ENCODE data around the gene PTH2.

Gene PTH2

GRCh38 chr19:49432141-49433073 is 9.2 kb upstream of the PTH2 start:
- DNase-seq (ENCODE audit: low spot score), result peak; percentile 63
- no peak for TF ChIP-seq CTCF (IDR thresholded peaks at IDR 0.05; ENCODE audit: borderline replicate concordance, control extremely low read depth, extremely low read depth, insufficient read depth, missing control alignments)
- in situ Hi-C loops (cut with MboI; ENCODE audit: low sequenced_read_pairs, unreplicated experiment), result loop anchor here (25.0 kb wide), 1 partner anchor 170 kb away; no protein-coding TSS in a partner anchor

GRCh38 chr19:49431330-49431749 is 8.1 kb upstream of the PTH2 start:
- TF ChIP-seq CTCF (IDR thresholded peaks at IDR 0.05; ENCODE audit: borderline replicate concordance, control extremely low read depth, extremely low read depth, insufficient read depth, missing control alignments), result no peak
- in situ Hi-C loops (cut with MboI; ENCODE audit: low sequenced_read_pairs, unreplicated experiment), result loop anchor here (25.0 kb wide), 1 partner anchor 169 kb away; no protein-coding TSS in a partner anchor

GRCh38 chr19:49430678-49431329 is 7.6 kb upstream of the PTH2 start:
- DNase-seq (ENCODE audit: low spot score), result peak; percentile 66
- in situ Hi-C loops (cut with MboI; ENCODE audit: low sequenced_read_pairs, unreplicated experiment), result loop anchor here (25.0 kb wide), 1 partner anchor 169 kb away; no protein-coding TSS in a partner anchor
- peak; percentile 6 for TF ChIP-seq CTCF (IDR thresholded peaks at IDR 0.05; ENCODE audit: borderline replicate concordance, control extremely low read depth, extremely low read depth, insufficient read depth, missing control alignments)

More at GRCh38 chr19:49431330-49431749, 8.1 kb upstream of the PTH2 start:
- DNase-seq (ENCODE audit: low spot score), result peak; percentile 53

GRCh38 chr19:49430172-49430677 is 7.0 kb upstream of the PTH2 start:
- peak; percentile 33 for DNase-seq (ENCODE audit: low spot score)
- no peak for TF ChIP-seq CTCF (IDR thresholded peaks at IDR 0.05; ENCODE audit: borderline replicate concordance, control extremely low read depth, extremely low read depth, insufficient read depth, missing control alignments)
- in situ Hi-C loops (cut with MboI; ENCODE audit: low sequenced_read_pairs, unreplicated experiment), result loop anchor here (25.0 kb wide), 1 partner anchor 168 kb away; no protein-coding TSS in a partner anchor

- no peak for DNase-seq (ENCODE audit: low spot score)
- in situ Hi-C loops (cut with MboI; ENCODE audit: low sequenced_read_pairs, unreplicated experiment), result loop anchor here (25.0 kb wide), 1 partner anchor 166 kb away; no protein-coding TSS in a partner anchor
- no peak for TF ChIP-seq CTCF (IDR thresholded peaks at IDR 0.05; ENCODE audit: borderline replicate concordance, control extremely low read depth, extremely low read depth, insufficient read depth, missing control alignments)
Observed at GRCh38 chr19:49428547-49429451, 5.6 kb upstream of the PTH2 start.

All from GM13976 (cell line).